Esophagus squamous epithelium (tissue), 5 donors: ENCODE data around the gene SACM1L. TPM values are rescaled to one million over a fixed set of nuclear protein-coding genes. Genes with fewer than 3 reads are reported as not detected.

Experiments used
- DNase-seq: peaks from one replicate; lab custom pipeline; 2025; lab: John Stamatoyannopoulos, UW
- H3K27ac ChIP-seq, 4 donors: fragments of 200-600 bp; sonication (generic); one replicate each; pipeline ENCODE4 v1.5.1; 2016 to 2019; ENCODE audit warnings: mild to moderate bottlenecking in 1 of 4
- H3K27me3 ChIP-seq, 4 donors: fragments of 200-600 bp; sonication (generic); 1 replicate in 3 of 4; 2 replicates in 1 of 4; pipeline versions ENCODE4 v1.5.1 to v1.6.0; 2017 to 2021; ENCODE audit warnings: antibody characterized with exemption in 1 of 4
- H3K36me3 ChIP-seq, 3 donors: fragments of 200-600 bp; sonication (generic); one replicate each; pipeline ENCODE4 v1.5.1; 2016 to 2019
- H3K4me1 ChIP-seq, 3 donors: fragments of 200-600 bp; sonication (generic); one replicate each; pipeline ENCODE4 v1.5.1; 2017 to 2019
- H3K4me3 ChIP-seq, 4 donors: fragments of 200-600 bp; sonication (generic); 1 replicate in 3 of 4; 2 replicates in 1 of 4; pipeline ENCODE4 v1.5.1; 2016 to 2019; ENCODE audit warnings: mild to moderate bottlenecking in 2 of 4, moderate library complexity in 1 of 4
- H3K9me3 ChIP-seq, 3 donors: fragments of 200-600 bp; sonication (generic); one replicate each; pipeline ENCODE4 v1.5.1; 2016 to 2019
- CTCF ChIP-seq, 6 experiments: fragments of 450-650 bp in 4 of 6; fragments of 200-600 bp in 2 of 6; sonication (generic) in 2 of 6; IDR thresholded peaks; one replicate each; pipeline ENCODE4 v1.5.1; 2016 to 2019; ENCODE audit warnings: antibody characterized with exemption in 6 of 6, mild to moderate bottlenecking in 4 of 6, moderate library complexity in 4 of 6
- POLR2A ChIP-seq, 4 donors: fragments of 450-650 bp; IDR thresholded peaks; one replicate each; pipeline ENCODE4 v1.6.1; 2017; ENCODE audit warnings: antibody characterized with exemption in 4 of 4, mild to moderate bottlenecking in 4 of 4, moderate library complexity in 3 of 4
- WGBS, 2 donors: methylation state at CpG; one replicate each; pipeline ENCODE4 v1.1.5; 2018; 5-methylcytosine and 5-hydroxymethylcytosine counted together
- intact Hi-C: fragments of 100-400 bp; cut with DNase I; formaldehyde crosslinking; loops from one replicate; pipeline ENCODE4 v1.15.0; 2022
- total RNA-seq, 4 donors: library from RNA; depleted of rRNA; stranded (reverse); fragments of >200 nt; gene quantifications; one replicate each; pipeline ENCODE4 v1.1.0, GENCODE V29; 2016
- donor health status: DM: yes; HTN: yes; CAD: no.

SACM1L gene
- total RNA-seq, 4 donors from 2014 or later: 22.7 to 42.2 (median 27.2) TPM

- intact Hi-C loops: no loop called here
- 86 to 94% methylated on average over 15 to 21 of the region's 35 CpGs for WGBS, 2 donors
- H3K27ac ChIP-seq: no peak overlapping the region
Observed at GRCh38 chr3:45779746-45780735, 90.8 kb downstream of the SACM1L start.

GRCh38 chr3:45781271-45781670 lies 92.1 kb downstream of the SACM1L start:
- H3K27ac ChIP-seq: no peak overlapping the region
- peaks cover 0 to 1% (median 0%) of the 10 kb centered on the region in 4 donors for H3K27me3 ChIP-seq
- DNase-seq: no peak
- TF ChIP-seq POLR2A (IDR thresholded peaks at IDR 0.05): no peak
- no peak for TF ChIP-seq CTCF (IDR thresholded peaks at IDR 0.05)
- no peaks in the 10 kb centered on the region for H3K9me3 ChIP-seq
- no peak overlapping the region for H3K4me3 ChIP-seq
- no peaks in the 10 kb centered on the region for H3K4me1 ChIP-seq
- no peaks in the 10 kb centered on the region for H3K36me3 ChIP-seq
- intact Hi-C loops: no loop called here
- WGBS, 2 donors: 55 to 80% methylated on average over 1 to 2 of the region's 5 CpGs

More at GRCh38 chr3:45779746-45780735, 90.8 kb downstream of the SACM1L start:
- peaks cover 0 to 10% (median 0%) of the 10 kb centered on the region in 4 donors for H3K27me3 ChIP-seq
- no peaks in the 10 kb centered on the region for H3K9me3 ChIP-seq
- no peaks in the 10 kb centered on the region for H3K4me1 ChIP-seq
- no peak overlapping the region for H3K4me3 ChIP-seq
- TF ChIP-seq POLR2A (IDR thresholded peaks at IDR 0.05) (no peak), CTCF (IDR thresholded peaks at IDR 0.05) (no peak)
- DNase-seq: no peak
- no peaks in the 10 kb centered on the region for H3K36me3 ChIP-seq

- 90 to 97% methylated on average over 3 to 7 of the region's 12 CpGs for WGBS, 2 donors
- Histone ChIP-seq H3K27ac (no peak overlapping the region), H3K27me3 (peaks cover 0 to 3% (median 0%) of the 10 kb centered on the region in 4 donors), H3K4me3 (no peak overlapping the region), H3K9me3 (no peaks in the 10 kb centered on the region), H3K36me3 (no peaks in the 10 kb centered on the region), H3K4me1 (no peaks in the 10 kb centered on the region)
- no peak for DNase-seq
- TF ChIP-seq POLR2A (IDR thresholded peaks at IDR 0.05) (no peak), CTCF (IDR thresholded peaks at IDR 0.05) (no peak)
- intact Hi-C loops: no loop called here
Observed at GRCh38 chr3:45781841-45782240, 92.6 kb downstream of the SACM1L start.

- no peak overlapping the region for H3K4me3 ChIP-seq
- H3K27me3 ChIP-seq: peaks cover 0 to 8% (median 0%) of the 10 kb centered on the region in 4 donors
- 80 to 90% methylated on average over 3 of the region's 3 CpGs for WGBS, 2 donors
- no peak overlapping the region for H3K27ac ChIP-seq
- no peaks in the 10 kb centered on the region for H3K4me1 ChIP-seq
- DNase-seq: no peak
- no peaks in the 10 kb centered on the region for H3K36me3 ChIP-seq
- no peaks in the 10 kb centered on the region for H3K9me3 ChIP-seq
- intact Hi-C loops: no loop called here
- TF ChIP-seq POLR2A (IDR thresholded peaks at IDR 0.05) (no peak), CTCF (IDR thresholded peaks at IDR 0.05) (no peak)
Observed at GRCh38 chr3:45782381-45782780, 93.2 kb downstream of the SACM1L start.

GRCh38 chr3:45783667-45784066 lies 94.5 kb downstream of the SACM1L start:
- WGBS, 2 donors: 83 to 92% methylated on average over 1 to 3 of the region's 3 CpGs
- no peak for DNase-seq
- intact Hi-C loops: no loop called here
- TF ChIP-seq POLR2A (IDR thresholded peaks at IDR 0.05) (no peak), CTCF (IDR thresholded peaks at IDR 0.05) (no peak)
- Histone ChIP-seq H3K27ac (no peak overlapping the region), H3K27me3 (peaks cover 0 to 8% (median 0%) of the 10 kb centered on the region in 4 donors), H3K4me3 (no peak overlapping the region), H3K9me3 (no peaks in the 10 kb centered on the region), H3K4me1 (no peaks in the 10 kb centered on the region), H3K36me3 (no peaks in the 10 kb centered on the region)
